ENCODE results near the gene SLC6A1.

- TF ChIP-seq EZH2 (optimal IDR thresholded peaks at IDR 0.05; ENCODE audit: low read depth, low read length): no peak
- no peak for TF ChIP-seq CTCF (IDR thresholded peaks at IDR 0.05; ENCODE audit: low read length)
These were observed 20.3 kb upstream of the SLC6A1 start for GRCh38 chr3:10972072-10972782.
